MM.1S (cell line): ENCODE data around the gene SPAG17.

Experiments used
- EZH2 ChIP-seq: fragments of 300-600 bp; sonication (generic); optimal IDR thresholded peaks from 2 replicates; pipeline ENCODE3; 2017; ENCODE audit warnings: low read depth, mild to moderate bottlenecking, antibody characterized with exemption, low read length, mixed read lengths
- TF ChIP-seq, protein P1 (sequence below): fragments of 300-600 bp; sonication (generic); IDR thresholded peaks from 2 replicates; pipeline ENCODE4 v1.5.1; 2016; ENCODE audit warnings: antibody characterized with exemption, low read length, mixed read lengths

DNA sequence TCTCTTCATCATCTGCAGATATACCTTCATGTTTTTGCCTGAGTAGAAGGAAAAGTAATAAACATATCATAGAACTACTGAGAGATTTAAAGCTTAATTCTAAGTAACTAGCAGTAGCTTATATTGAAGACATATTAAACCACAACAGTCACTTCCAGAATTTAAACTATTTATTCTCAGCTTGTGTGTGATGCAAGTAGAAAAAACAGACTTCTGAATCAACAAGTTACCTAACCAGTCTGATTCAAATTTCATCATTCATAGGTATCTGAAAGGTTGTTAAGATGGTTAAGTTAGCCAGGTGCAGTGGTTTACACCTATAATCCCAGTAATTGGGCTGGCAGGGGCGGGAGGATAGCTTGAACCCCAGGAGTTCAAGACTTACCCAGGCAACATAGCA, 41.9 kb downstream of the SPAG17 start:
- TF ChIP-seq, protein P1, sequence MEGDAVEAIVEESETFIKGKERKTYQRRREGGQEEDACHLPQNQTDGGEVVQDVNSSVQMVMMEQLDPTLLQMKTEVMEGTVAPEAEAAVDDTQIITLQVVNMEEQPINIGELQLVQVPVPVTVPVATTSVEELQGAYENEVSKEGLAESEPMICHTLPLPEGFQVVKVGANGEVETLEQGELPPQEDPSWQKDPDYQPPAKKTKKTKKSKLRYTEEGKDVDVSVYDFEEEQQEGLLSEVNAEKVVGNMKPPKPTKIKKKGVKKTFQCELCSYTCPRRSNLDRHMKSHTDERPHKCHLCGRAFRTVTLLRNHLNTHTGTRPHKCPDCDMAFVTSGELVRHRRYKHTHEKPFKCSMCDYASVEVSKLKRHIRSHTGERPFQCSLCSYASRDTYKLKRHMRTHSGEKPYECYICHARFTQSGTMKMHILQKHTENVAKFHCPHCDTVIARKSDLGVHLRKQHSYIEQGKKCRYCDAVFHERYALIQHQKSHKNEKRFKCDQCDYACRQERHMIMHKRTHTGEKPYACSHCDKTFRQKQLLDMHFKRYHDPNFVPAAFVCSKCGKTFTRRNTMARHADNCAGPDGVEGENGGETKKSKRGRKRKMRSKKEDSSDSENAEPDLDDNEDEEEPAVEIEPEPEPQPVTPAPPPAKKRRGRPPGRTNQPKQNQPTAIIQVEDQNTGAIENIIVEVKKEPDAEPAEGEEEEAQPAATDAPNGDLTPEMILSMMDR, result no peak
- TF ChIP-seq EZH2, result no peak
